Stimulated activated memory B cell treated with anti-CD40 and anti-IgM and Interleukin-4, amounts not matched to agents 10 μg/mL and 1 μg/mL and 100 μg/mL, for 72 hours (primary cell): ENCODE measurements around the gene TEKT5.

Source experiments
- ATAC-seq: fragments of 150-1000 bp; cut with Tn5 transposase; 2 replicates; pipeline ENCODE4 v1.10.0; 2021
- H3K27ac Mint-ChIP-seq: one replicate; pipeline ENCODE4 v1.8.0; 2022; ENCODE audit warnings: mild to moderate bottlenecking, mixed read lengths
- H3K27me3 Mint-ChIP-seq: one replicate; pipeline ENCODE4 v1.8.0; 2022; ENCODE audit warnings: mixed read lengths
- H3K36me3 Mint-ChIP-seq: one replicate; pipeline ENCODE4 v1.8.0; 2022; ENCODE audit warnings: mixed read lengths
- H3K4me1 Mint-ChIP-seq: one replicate; pipeline ENCODE4 v1.8.0; 2022; ENCODE audit warnings: mixed read lengths
- H3K4me3 Mint-ChIP-seq: one replicate; pipeline ENCODE4 v1.8.0; 2022; ENCODE audit warnings: mild to moderate bottlenecking, moderate library complexity, mixed read lengths
- H3K9me3 Mint-ChIP-seq: one replicate; pipeline ENCODE4 v1.8.0; 2022; ENCODE audit warnings: mixed read lengths

Gene TEKT5

DNA sequence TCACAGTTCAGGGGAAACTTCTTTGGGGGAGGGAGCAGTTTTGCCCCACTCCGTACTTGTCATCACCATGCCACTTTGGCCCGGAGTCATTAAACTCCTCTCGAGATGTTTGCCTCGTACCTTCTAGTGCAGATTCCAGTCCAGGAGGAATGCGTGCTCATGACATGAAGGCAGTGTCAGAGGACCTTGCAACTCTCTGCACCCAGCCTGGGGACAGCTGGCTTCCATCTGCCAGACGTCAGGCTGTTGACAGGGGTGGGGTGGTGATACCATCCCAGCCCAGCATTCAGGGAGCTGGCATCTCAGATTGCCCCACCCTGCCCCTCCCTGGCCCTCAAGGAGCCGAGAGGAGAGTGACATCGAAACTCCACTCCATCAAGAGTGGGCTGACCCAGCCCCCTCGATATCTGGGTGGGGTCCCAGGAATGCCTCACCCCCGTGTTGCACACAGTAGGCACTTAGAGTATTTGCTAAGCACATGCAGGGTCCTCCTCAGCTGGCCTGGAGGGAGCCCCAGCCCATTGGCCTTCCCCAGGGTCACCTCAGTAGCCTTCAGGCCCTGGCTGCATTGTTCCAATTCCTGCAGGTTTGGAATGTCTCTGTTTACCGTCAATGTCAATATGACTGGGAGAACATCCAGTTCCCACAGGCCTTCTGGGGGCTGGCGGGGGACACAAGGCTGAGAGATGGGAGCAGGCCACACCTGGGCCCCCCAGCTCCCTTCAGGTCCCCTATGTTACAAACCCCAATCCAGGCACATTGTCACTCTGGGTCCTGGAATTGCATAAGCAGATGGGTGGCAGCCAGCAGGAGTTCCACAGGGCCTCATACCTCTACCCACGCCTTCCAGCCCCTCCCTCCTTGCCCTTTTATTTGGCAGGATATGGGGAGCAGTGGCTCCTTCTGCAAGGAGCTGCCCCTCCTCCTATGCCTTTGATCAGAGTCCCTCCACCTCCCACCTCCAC lies 93.0 kb downstream of the TEKT5 start:
- ATAC-seq: no peak
- H3K4me1 Mint-ChIP-seq: peaks cover 23% of the 10 kb centered on the region
- H3K27ac Mint-ChIP-seq: no peak overlapping the region
- no peaks in the 10 kb centered on the region for H3K36me3 Mint-ChIP-seq
- no peak overlapping the region for H3K4me3 Mint-ChIP-seq
- H3K9me3 Mint-ChIP-seq: no peaks in the 10 kb centered on the region
- peaks cover 44% of the 10 kb centered on the region for H3K27me3 Mint-ChIP-seq

- no peak overlapping the region for H3K27ac Mint-ChIP-seq
- H3K36me3 Mint-ChIP-seq: no peaks in the 10 kb centered on the region
- peaks cover 44% of the 10 kb centered on the region for H3K27me3 Mint-ChIP-seq
- peak; percentile 73 for ATAC-seq
- H3K4me3 Mint-ChIP-seq: no peak overlapping the region
- H3K4me1 Mint-ChIP-seq: peaks cover 23% of the 10 kb centered on the region
- H3K9me3 Mint-ChIP-seq: no peaks in the 10 kb centered on the region
These were observed 93.8 kb downstream of the TEKT5 start for GRCh38 chr16:10600782-10601443.

GRCh38 chr16:10599626-10600025 lies 95.1 kb downstream of the TEKT5 start:
- no peaks in the 10 kb centered on the region for H3K36me3 Mint-ChIP-seq
- peak; percentile 71 for ATAC-seq
- peaks cover 26% of the 10 kb centered on the region for H3K4me1 Mint-ChIP-seq
- H3K27me3 Mint-ChIP-seq: peaks cover 50% of the 10 kb centered on the region
- no peaks in the 10 kb centered on the region for H3K9me3 Mint-ChIP-seq
- no peak overlapping the region for H3K4me3 Mint-ChIP-seq
- no peak overlapping the region for H3K27ac Mint-ChIP-seq

DNA sequence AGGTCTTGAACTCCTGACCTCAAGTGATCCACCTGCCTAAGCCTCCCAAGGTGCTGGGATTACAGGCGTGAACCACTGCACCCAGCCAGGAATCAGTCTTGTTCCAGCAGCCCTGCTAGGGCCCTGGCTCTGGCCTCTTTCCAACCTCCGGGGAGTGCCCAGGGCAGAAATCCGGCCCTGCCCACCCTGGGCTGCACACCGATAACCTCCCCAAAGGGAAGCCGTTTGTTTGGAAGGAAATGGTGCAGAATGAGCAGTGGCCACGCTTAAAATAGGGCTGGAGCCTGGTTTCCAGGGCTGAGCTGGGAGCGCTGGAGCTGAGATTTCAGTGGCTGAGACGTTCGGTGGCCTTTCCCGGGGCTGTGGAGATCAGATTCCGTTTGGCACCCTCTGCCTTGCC lies 96.6 kb downstream of the TEKT5 start:
- no peak for ATAC-seq
- peaks cover 32% of the 10 kb centered on the region for H3K4me1 Mint-ChIP-seq

DNA sequence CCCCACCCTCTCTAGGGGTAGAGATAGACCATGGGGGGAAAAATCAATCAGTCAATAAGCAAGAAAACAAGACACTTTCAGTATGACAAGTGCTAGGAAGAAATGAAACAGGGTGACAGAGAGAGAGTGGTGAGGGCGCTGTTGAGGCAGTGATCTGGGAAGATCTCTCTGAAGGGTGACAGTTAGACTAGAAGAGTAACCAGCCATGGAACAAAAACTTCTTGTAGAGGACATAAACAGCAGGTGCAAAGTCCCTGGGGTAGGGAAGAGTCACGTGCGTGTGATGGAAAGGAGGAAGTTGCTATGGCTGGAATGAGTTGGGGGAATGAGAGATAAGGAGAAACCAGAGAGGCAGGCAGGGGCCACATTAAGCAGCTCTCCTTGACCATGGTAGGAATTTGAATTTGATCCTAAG lies 97.5 kb downstream of the TEKT5 start:
- Mint-ChIP-seq H3K27ac (peak overlapping the region; percentile 1), H3K4me3 (no peak overlapping the region), H3K4me1 (peaks cover 32% of the 10 kb centered on the region), H3K9me3 (no peaks in the 10 kb centered on the region), H3K27me3 (peaks cover 36% of the 10 kb centered on the region), H3K36me3 (no peaks in the 10 kb centered on the region)
- peak; percentile 51 for ATAC-seq

More for the DNA sequence above, 96.6 kb downstream of the TEKT5 start:
- Mint-ChIP-seq H3K36me3 (no peaks in the 10 kb centered on the region), H3K27me3 (peaks cover 44% of the 10 kb centered on the region), H3K27ac (no peak overlapping the region), H3K4me3 (no peak overlapping the region), H3K9me3 (no peaks in the 10 kb centered on the region)

DNA sequence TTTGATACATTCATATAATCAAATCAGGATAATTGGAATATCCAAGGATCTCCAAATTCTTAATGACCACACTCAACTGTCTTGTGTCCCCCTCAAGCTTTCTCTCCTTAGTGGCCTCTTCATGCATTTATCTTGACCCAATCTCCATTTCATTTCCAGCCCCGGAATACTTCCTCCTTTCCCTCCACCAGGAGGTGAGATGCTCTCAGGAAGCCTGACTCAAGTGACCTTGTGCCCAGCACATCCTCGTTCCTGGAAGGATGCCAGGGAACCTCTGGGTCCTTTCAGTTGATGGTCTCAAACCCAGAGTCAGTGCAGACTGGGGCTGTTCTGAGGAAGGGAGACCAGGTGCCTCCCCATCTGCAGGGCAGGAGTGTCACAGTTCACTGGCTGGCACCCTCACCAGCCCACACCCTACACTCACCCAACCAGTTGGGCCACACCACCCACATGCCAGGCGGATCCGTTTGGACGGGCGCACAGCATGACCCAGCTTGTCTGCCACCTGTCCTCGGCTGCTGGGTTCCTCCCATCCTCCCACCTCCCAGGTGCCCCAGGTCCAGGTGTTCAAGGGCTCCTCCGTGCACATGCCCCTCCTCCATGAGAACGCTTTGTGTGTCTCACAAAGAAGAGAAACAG lies 100.3 kb downstream of the TEKT5 start:
- H3K4me3 Mint-ChIP-seq: no peak overlapping the region
- ATAC-seq: peak; percentile 72
- peaks cover 24% of the 10 kb centered on the region for H3K4me1 Mint-ChIP-seq
- H3K27ac Mint-ChIP-seq: no peak overlapping the region
- H3K36me3 Mint-ChIP-seq: no peaks in the 10 kb centered on the region
- no peaks in the 10 kb centered on the region for H3K9me3 Mint-ChIP-seq
- peaks cover 33% of the 10 kb centered on the region for H3K27me3 Mint-ChIP-seq

DNA sequence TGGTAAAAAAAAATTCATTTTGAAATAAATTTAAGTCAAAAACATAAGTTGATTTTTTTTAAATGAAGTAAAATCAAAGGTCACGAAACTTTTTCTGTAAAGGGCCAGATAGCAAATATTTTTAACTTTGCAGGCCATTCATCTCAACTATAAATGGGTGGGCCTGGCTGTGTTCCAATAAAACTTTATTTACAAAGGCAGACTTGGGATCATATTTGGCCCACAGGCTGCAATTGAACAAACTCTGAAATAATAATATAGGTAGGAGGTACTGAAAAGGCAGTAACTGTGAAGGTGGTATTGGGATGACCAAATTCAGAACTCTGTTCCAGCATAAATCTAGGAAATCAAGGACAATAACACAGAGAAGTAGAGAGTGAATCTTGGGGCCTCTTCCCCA lies 102.1 kb downstream of the TEKT5 start:
- H3K27ac Mint-ChIP-seq: no peak overlapping the region
- no peaks in the 10 kb centered on the region for H3K9me3 Mint-ChIP-seq
- H3K4me1 Mint-ChIP-seq: peaks cover 18% of the 10 kb centered on the region
- no peaks in the 10 kb centered on the region for H3K36me3 Mint-ChIP-seq
- no peak for ATAC-seq
- no peak overlapping the region for H3K4me3 Mint-ChIP-seq
- H3K27me3 Mint-ChIP-seq: peaks cover 47% of the 10 kb centered on the region

DNA sequence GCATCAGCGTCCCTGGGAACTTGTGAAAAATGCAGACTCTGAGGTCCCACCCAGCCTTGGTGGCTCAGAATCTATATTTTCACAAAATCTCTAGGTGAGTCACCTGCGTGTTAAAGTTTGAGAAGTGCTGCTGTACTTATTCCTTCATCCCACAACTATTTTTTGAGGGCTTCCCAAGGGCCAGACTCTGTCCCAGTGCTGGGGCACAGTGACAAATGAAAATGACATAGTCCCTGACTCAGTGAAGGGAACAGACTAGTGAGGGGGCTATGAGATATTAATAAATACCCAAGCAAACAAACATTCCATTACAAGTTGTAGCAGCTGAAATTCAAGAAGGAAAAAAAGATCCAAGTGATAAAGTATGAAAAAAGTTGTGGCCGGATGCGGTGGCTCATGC lies 104.4 kb downstream of the TEKT5 start:
- Mint-ChIP-seq H3K27me3 (peaks cover 44% of the 10 kb centered on the region), H3K4me3 (no peak overlapping the region), H3K36me3 (no peaks in the 10 kb centered on the region), H3K9me3 (no peaks in the 10 kb centered on the region), H3K4me1 (peaks cover 9% of the 10 kb centered on the region), H3K27ac (no peak overlapping the region)
- no peak for ATAC-seq

- Mint-ChIP-seq H3K27ac (no peak overlapping the region), H3K27me3 (peaks cover 41% of the 10 kb centered on the region), H3K9me3 (no peaks in the 10 kb centered on the region), H3K4me1 (peaks cover under 1% of the 10 kb centered on the region), H3K36me3 (no peaks in the 10 kb centered on the region), H3K4me3 (no peak overlapping the region)
- ATAC-seq: no peak
These were observed 105.6 kb downstream of the TEKT5 start for GRCh38 chr16:10589109-10589508.

GRCh38 chr16:10587622-10588021 lies 107.1 kb downstream of the TEKT5 start:
- Mint-ChIP-seq H3K4me3 (no peak overlapping the region), H3K4me1 (no peaks in the 10 kb centered on the region), H3K27ac (no peak overlapping the region), H3K27me3 (peaks cover 56% of the 10 kb centered on the region), H3K36me3 (no peaks in the 10 kb centered on the region), H3K9me3 (no peaks in the 10 kb centered on the region)
- ATAC-seq: no peak

DNA sequence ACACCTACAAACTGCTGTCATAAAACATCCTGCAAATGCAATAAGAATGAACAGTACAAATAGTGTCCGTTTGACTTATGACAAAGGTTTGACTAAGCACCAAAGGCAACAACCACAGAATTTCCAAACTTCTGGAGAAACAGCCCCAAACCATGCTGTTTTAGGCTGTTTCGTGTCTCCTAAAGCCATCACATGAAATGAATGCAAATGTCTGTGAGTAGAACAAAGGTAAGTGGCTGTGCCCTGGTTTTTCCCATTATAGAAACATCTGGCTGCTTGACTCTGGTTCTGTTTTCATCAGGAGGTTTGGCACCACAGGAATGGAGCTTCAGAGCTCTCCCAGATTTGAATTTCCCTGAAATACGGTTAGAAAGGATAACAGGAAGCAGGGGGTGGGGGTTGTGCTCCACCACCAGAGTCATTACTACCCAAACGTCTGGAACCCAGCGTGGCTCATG lies 109.7 kb downstream of the TEKT5 start:
- Mint-ChIP-seq H3K4me1 (peaks cover 8% of the 10 kb centered on the region), H3K27me3 (peaks cover 74% of the 10 kb centered on the region), H3K9me3 (no peaks in the 10 kb centered on the region), H3K36me3 (no peaks in the 10 kb centered on the region), H3K4me3 (no peak overlapping the region), H3K27ac (no peak overlapping the region)
- ATAC-seq: no peak

- no peak overlapping the region for H3K27ac Mint-ChIP-seq
- H3K36me3 Mint-ChIP-seq: no peaks in the 10 kb centered on the region
- no peaks in the 10 kb centered on the region for H3K9me3 Mint-ChIP-seq
- H3K4me1 Mint-ChIP-seq: peaks cover 8% of the 10 kb centered on the region
- no peak for ATAC-seq
- no peak overlapping the region for H3K4me3 Mint-ChIP-seq
- H3K27me3 Mint-ChIP-seq: peaks cover 82% of the 10 kb centered on the region
These were observed 111.5 kb downstream of the TEKT5 start for GRCh38 chr16:10583269-10583668.

GRCh38 chr16:10581507-10581906 lies 113.2 kb downstream of the TEKT5 start:
- H3K4me1 Mint-ChIP-seq: peaks cover 8% of the 10 kb centered on the region
- H3K36me3 Mint-ChIP-seq: no peaks in the 10 kb centered on the region
- ATAC-seq: no peak
- no peak overlapping the region for H3K4me3 Mint-ChIP-seq
- no peaks in the 10 kb centered on the region for H3K9me3 Mint-ChIP-seq
- H3K27me3 Mint-ChIP-seq: peaks cover 78% of the 10 kb centered on the region
- no peak overlapping the region for H3K27ac Mint-ChIP-seq

DNA sequence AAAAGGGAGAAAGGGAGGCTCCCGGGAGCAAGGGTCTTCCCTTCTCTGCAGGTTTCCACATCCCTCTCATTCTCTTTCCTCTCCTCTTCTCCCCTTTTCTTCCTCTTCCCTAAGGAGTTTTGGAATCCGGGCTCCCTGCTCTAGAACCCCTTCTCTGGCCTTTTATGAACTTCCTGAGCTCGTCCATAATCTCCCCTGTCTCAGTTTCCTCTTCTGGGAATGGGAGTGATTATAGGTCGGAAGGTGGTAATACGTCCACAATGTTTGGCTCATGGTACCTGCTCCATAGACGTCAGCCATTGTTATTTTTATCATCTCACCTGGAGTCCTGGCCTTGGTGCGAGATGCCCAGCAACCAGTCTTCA lies 113.9 kb downstream of the TEKT5 start:
- no peaks in the 10 kb centered on the region for H3K36me3 Mint-ChIP-seq
- no peaks in the 10 kb centered on the region for H3K9me3 Mint-ChIP-seq
- H3K27ac Mint-ChIP-seq: no peak overlapping the region
- peaks cover 8% of the 10 kb centered on the region for H3K4me1 Mint-ChIP-seq
- H3K27me3 Mint-ChIP-seq: peaks cover 72% of the 10 kb centered on the region
- H3K4me3 Mint-ChIP-seq: peak overlapping the region; percentile 70
- no peak for ATAC-seq
